Stomach (tissue), 4 donors: ENCODE measurements around the gene CCDC107.

Experiments
- EP300 ChIP-seq: sonication (generic); formaldehyde crosslinking; IDR thresholded peaks from one replicate; pipeline ENCODE4 v1.6.1; 2017; ENCODE audit warnings: antibody characterized with exemption
- POLR2A ChIP-seq, 4 donors: fragments of 450-650 bp; IDR thresholded peaks; one replicate each; pipeline ENCODE4 v1.6.1; 2016; ENCODE audit warnings: antibody characterized with exemption in 4 of 4, control low read depth in 2 of 4, mild to moderate bottlenecking in 1 of 4, moderate library complexity in 1 of 4
- POLR2AphosphoS5 ChIP-seq, 3 donors: sonication (generic); formaldehyde crosslinking; IDR thresholded peaks; one replicate each; pipeline ENCODE4 v1.6.1; 2016; ENCODE audit warnings: antibody characterized with exemption in 3 of 3
- TF ChIP-seq, protein P1 (sequence below), 7 experiments: fragments of 450-650 bp in 4 of 7; fragments of 200-600 bp in 3 of 7; sonication (generic) in 3 of 7; IDR thresholded peaks; one replicate each; pipeline ENCODE4 v1.5.1; 2016 to 2019; ENCODE audit warnings: antibody characterized with exemption in 7 of 7, control low read depth in 2 of 7, mild to moderate bottlenecking in 1 of 7

DNA sequence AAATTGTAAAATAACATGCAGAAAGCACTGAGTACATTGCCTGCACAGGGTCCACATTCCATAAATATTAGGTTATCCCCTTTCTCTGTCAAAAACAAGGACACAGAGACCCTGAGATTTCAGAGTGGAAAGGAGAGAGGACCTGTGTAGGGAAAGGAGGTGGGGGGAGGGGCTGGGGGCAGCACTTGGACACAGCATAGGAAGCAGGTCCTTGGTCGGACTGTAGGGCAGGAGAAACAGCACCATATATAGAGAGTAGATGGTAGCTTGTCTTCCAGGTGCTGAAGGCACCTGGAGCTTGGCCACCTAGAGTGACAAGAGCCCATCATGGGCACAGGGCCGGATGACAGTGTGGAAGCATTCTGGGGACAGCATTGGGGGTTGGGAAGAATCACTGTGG is 29.2 kb downstream of the CCDC107 start:
- TF ChIP-seq POLR2A (IDR thresholded peaks at IDR 0.05) (no peak), EP300 (no peak), POLR2AphosphoS5 (IDR thresholded peaks at IDR 0.05) (no peak)
- TF ChIP-seq, protein P1, sequence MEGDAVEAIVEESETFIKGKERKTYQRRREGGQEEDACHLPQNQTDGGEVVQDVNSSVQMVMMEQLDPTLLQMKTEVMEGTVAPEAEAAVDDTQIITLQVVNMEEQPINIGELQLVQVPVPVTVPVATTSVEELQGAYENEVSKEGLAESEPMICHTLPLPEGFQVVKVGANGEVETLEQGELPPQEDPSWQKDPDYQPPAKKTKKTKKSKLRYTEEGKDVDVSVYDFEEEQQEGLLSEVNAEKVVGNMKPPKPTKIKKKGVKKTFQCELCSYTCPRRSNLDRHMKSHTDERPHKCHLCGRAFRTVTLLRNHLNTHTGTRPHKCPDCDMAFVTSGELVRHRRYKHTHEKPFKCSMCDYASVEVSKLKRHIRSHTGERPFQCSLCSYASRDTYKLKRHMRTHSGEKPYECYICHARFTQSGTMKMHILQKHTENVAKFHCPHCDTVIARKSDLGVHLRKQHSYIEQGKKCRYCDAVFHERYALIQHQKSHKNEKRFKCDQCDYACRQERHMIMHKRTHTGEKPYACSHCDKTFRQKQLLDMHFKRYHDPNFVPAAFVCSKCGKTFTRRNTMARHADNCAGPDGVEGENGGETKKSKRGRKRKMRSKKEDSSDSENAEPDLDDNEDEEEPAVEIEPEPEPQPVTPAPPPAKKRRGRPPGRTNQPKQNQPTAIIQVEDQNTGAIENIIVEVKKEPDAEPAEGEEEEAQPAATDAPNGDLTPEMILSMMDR (IDR thresholded peaks at IDR 0.05): no peak
